GM12892 (cell line): ENCODE measurements around the gene GFI1B.
"Not testable (repeated sequence)": the region's sequence is repeated elsewhere in the genome, so short reads cannot be mapped to it uniquely, and the experiment has no call there.

Experiments
- DNase-seq: peaks from one replicate; pipeline ENCODE4 v3.0.0; 2011; ENCODE audit not compliant: insufficient read length
- FAIRE-seq: peaks from 2 replicates; lab custom pipeline; 2011; peaks lifted over from hg19 to GRCh38; lab: Jason Lieb, UNC
- POLR2A ChIP-seq: IDR thresholded peaks from 2 replicates; pipeline ENCODE4 v1.6.1; 2011; ENCODE audit warnings: low read depth, low read length, control low read depth
- POLR2AphosphoS5 ChIP-seq: IDR thresholded peaks from 2 replicates; pipeline ENCODE4 v1.6.1; 2011; ENCODE audit warnings: low read depth, low read length, control low read depth
- TAF1 ChIP-seq: IDR thresholded peaks from 2 replicates; pipeline ENCODE4 v1.6.1; 2011; ENCODE audit warnings: low read depth, mild to moderate bottlenecking, control low read depth, low read length, borderline replicate concordance

GFI1B gene

DNA sequence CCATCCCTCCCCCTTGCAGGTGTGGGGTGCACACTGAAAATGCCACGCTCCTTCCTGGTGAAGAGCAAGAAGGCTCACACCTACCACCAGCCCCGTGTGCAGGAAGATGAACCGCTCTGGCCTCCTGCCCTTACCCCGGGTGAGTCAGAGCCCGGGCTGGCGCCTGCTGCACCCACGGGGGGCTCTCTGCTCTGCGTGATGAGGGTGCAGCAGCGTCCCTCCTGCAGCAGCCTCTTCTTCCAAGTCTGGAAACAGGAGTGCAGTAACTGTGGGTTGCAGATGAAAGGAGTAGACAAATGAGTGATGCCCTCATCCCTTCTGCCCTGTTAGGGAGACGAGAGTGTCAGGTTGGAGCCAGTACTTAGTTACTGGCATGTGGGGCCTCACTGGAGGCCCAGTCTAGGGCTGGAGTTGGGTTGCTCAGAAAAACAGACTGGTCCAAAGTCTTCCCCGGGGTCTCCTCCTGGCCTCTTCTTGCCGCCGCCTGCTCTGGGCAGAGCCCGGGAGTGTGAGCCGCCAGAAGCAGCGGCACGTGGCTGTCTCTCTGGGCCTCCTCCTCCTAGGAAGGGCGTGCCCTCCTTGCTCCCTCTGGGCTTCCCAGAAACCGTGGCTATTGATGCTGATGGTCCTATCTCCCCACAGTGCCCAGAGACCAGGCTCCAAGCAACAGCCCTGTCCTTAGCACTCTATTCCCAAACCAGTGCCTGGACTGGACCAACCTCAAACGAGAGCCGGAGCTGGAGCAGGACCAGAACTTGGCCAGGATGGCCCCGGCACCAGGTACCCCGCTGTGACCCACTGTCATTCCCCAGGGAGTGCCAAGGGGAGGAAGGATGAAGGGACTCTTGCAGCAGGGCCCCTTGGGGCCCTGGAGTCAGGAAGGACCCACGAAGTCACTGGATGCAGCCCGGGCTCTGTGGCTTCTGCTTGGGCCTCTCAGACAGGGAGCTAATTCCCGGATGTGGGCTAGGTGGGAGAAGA, 8.4 kb downstream of the GFI1B start:
- DNase-seq (no peak), FAIRE-seq (no peak)
- TF ChIP-seq TAF1 (no peak), POLR2A (no peak), POLR2AphosphoS5 (no peak)

DNA sequence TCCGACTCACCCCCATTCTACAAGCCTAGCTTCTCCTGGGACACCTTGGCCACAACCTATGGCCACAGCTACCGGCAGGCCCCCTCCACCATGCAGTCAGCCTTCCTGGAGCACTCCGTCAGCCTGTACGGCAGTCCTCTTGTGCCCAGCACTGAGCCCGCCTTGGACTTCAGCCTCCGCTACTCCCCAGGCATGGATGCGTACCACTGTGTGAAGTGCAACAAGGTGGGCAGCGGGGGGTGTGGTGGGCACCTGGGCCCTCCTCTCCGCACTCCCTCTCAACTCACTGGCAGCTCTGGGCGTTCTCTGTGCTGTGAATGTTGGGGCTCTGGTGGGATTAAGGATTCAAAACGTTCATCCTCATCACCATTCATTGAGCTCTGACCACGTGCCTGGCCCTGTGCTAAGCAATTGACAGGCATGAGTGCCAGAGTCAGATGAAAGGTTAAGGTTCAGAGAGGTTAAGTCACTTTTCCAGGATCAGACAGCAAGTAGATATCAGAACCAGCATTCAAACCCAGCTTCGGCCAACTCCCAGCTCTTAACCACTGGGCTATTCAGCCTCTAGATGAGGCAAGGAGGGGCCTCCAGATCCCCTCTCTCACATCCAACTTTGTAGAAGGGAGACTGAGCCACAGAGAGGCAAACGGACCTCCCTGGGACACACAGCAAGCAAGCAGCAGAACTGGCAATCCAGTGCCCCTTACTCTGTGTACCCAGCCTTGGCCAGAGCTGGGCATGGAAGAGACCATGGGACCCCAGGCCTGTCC, 9.9 kb downstream of the GFI1B start:
- TF ChIP-seq POLR2A (no peak), TAF1 (no peak), POLR2AphosphoS5 (no peak)
- DNase-seq (no peak), FAIRE-seq (no peak)

DNA sequence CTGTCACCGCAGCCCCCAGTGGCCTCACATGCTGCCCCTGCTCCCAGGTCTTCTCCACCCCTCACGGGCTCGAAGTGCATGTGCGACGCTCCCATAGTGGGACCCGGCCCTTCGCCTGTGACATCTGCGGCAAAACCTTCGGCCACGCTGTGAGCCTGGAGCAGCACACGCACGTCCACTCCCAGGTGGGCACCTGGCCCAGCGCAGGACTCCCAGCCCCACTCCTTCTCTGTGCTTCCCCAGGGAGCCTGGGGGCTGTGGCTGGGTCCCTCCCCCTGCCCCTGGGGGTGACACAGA, 10.5 kb downstream of the GFI1B start:
- DNase-seq = no peak
- TF ChIP-seq TAF1 (no peak), POLR2A (no peak), POLR2AphosphoS5 (no peak)
- FAIRE-seq = no peak

GRCh38 chr9:132989414-132989996, 11.0 kb downstream of the GFI1B start:
- DNase-seq = no peak
- FAIRE-seq = no peak
- no peak for TF ChIP-seq POLR2A
- TF ChIP-seq POLR2AphosphoS5 = no peak
- TF ChIP-seq TAF1 = no peak

GRCh38 chr9:132989998-132990557, 11.6 kb downstream of the GFI1B start:
- FAIRE-seq, DNase-seq: not testable (repeated sequence)

- no peak for DNase-seq
- TF ChIP-seq POLR2A (no peak), POLR2AphosphoS5 (no peak), TAF1 (no peak)
- FAIRE-seq = no peak
Observed at GRCh38 chr9:132990781-132991180, 12.3 kb downstream of the GFI1B start.

- DNase-seq (no peak), FAIRE-seq (no peak)
- TF ChIP-seq POLR2AphosphoS5 = no peak
- TF ChIP-seq TAF1 = no peak
- no peak for TF ChIP-seq POLR2A
Observed at GRCh38 chr9:132991351-132992300, 13.1 kb downstream of the GFI1B start.

GRCh38 chr9:132993511-132993939, 15.0 kb downstream of the GFI1B start:
- no peak for DNase-seq
- FAIRE-seq = no peak
- TF ChIP-seq TAF1 = no peak
- no peak for TF ChIP-seq POLR2AphosphoS5
- no peak for TF ChIP-seq POLR2A

DNA sequence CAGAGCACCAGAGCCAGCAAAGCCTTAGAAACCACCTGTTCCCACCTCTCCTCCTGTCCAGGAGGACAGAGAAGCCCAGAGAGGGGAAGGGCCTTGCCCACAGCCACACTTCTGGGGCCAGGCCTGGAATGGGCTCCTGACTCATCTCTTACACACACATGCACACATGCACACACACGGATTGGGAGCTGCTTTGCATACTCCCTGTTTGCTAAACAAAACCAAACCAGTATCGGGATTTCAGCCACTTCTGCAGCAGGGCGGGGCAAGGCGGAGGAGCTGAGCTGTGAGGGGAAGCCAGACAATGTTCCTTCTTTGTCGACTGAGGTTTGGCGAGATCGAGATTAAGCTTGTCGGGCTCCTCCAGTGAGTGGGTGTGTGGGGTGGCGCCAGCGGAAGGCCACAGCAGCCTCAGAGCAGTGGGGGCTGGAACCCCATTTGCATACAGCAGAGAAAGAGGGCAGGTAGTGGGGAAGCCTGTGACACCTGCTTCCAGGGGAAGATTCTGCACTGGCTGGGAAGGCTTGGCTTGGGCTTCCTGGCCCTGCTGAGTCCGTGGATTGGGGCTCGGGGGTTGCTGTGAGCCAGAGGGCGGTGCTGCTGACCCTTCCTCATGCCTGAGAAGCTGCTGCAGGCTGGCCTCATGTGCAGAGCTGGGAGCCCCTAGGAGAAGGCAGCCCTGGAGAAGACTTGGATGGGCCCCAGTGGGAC, 16.1 kb downstream of the GFI1B start:
- DNase-seq = no peak
- TF ChIP-seq TAF1 (no peak), POLR2AphosphoS5 (no peak), POLR2A (no peak)
- no peak for FAIRE-seq

DNA sequence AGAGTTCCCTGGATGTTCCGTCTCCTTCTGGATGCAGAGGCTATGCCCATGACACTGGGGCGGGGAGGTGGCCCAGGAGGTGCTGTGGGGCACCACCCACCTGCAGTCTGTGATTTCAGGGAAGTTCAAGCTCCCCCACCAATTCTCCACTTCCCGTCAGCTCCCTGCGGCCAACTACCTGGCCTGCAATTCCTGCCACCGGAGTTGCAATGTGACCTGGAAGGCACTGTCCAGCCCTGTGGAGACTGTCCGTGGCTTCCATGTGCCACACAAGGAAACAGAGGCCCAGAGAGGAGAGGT, 16.6 kb downstream of the GFI1B start:
- FAIRE-seq = no peak
- DNase-seq = no peak
- TF ChIP-seq POLR2AphosphoS5 (no peak), TAF1 (no peak), POLR2A (no peak)

- no peak for FAIRE-seq
Observed at GRCh38 chr9:132995879-132996278, 17.4 kb downstream of the GFI1B start.

More at GRCh38 chr9:132995879-132996278, 17.4 kb downstream of the GFI1B start:
- no peak for DNase-seq
- no peak for TF ChIP-seq TAF1
